GM12891 (cell line): ENCODE results near the gene NRP1.
A peak's percentile ranks its signal among the peaks of the same experiment; 100 is the strongest.

ENCODE experiments used
- DNase-seq: peaks from one replicate; pipeline ENCODE4 v3.0.0; 2011; ENCODE audit warnings: low spot score; ENCODE audit not compliant: insufficient read length
- FAIRE-seq: peaks from 2 replicates; lab custom pipeline; 2011; peaks lifted over from hg19 to GRCh38; lab: Jason Lieb, UNC
- PAX5 ChIP-seq: IDR thresholded peaks from 2 replicates; pipeline ENCODE4 v1.6.1; 2011; ENCODE audit warnings: low read length, moderate library complexity, mild to moderate bottlenecking; ENCODE audit not compliant: insufficient read depth, severe bottlenecking
- POLR2A ChIP-seq: IDR thresholded peaks from 2 replicates; pipeline ENCODE4 v1.6.1; 2011; ENCODE audit warnings: low read depth, low read length, control low read depth
- POLR2AphosphoS5 ChIP-seq: IDR thresholded peaks from 2 replicates; pipeline ENCODE4 v1.6.1; 2011; ENCODE audit warnings: low read depth, low read length, control low read depth
- POU2F2 ChIP-seq: IDR thresholded peaks from 2 replicates; pipeline ENCODE4 v1.6.1; 2011; ENCODE audit warnings: low read depth, mild to moderate bottlenecking, control low read depth, low read length, moderate library complexity
- SPI1 ChIP-seq: IDR thresholded peaks from 2 replicates; pipeline ENCODE4 v1.6.1; 2011; ENCODE audit warnings: low read depth, low read length, control low read depth
- TAF1 ChIP-seq: IDR thresholded peaks from 2 replicates; pipeline ENCODE4 v1.6.1; 2011; ENCODE audit warnings: low read depth, low read length, control low read depth

The NRP1 gene

DNA sequence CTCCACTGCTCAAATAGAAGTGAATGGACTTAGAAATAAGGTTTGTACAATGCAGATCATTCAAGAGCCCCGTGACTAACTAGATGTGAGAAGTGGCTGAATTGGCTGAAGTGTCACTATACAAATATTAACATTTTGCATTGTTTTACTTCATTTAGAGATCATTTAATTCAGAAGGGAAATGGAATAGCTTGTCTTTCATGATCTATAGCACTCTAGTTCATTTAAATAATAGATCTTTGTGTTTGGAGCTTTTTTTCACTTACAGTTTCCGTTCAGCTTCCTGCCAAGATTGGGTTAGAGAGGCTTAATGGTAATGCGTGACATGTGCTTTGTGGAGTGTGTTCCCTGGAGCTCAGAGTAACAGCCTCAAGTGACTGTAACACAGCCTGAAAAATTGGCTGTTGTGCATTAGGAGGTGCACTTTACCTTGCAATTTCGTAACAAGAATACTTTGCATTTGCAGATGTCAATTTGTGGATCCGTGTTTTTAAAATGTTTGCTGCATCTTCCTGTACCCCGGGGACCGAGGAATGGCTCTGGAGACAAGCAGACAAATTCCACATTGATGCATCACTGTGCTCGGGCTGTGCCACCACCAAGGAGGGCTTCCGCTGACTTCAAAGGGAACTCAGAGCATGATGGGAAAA, 170.3 kb downstream of the NRP1 start:
- DNase-seq (no peak), FAIRE-seq (no peak)
- no peak for TF ChIP-seq POLR2AphosphoS5
- TF ChIP-seq TAF1 = no peak
- TF ChIP-seq POLR2A = no peak
- no peak for TF ChIP-seq POU2F2
- no peak for TF ChIP-seq PAX5
- no peak for TF ChIP-seq SPI1

- DNase-seq (no peak), FAIRE-seq (no peak)
- no peak for TF ChIP-seq POLR2AphosphoS5
- TF ChIP-seq TAF1 = no peak
- TF ChIP-seq POLR2A = no peak
- no peak for TF ChIP-seq SPI1
- no peak for TF ChIP-seq PAX5
- no peak for TF ChIP-seq POU2F2
Measured at GRCh38 chr10:33162248-33162575, 172.3 kb downstream of the NRP1 start.

- FAIRE-seq (no peak), DNase-seq (no peak)
- TF ChIP-seq SPI1 (no peak), TAF1 (no peak)
Measured at GRCh38 chr10:33161550-33162247, 172.8 kb downstream of the NRP1 start.

GRCh38 chr10:33160151-33160550, 174.3 kb downstream of the NRP1 start:
- TF ChIP-seq PAX5 = no peak
- no peak for TF ChIP-seq POU2F2
- TF ChIP-seq SPI1 = no peak
- no peak for TF ChIP-seq POLR2A
- no peak for TF ChIP-seq POLR2AphosphoS5
- TF ChIP-seq TAF1 = no peak
- no peak for DNase-seq
- no peak for FAIRE-seq

- TF ChIP-seq TAF1 (no peak), POLR2A (no peak), POLR2AphosphoS5 (no peak), SPI1 (no peak), PAX5 (no peak), POU2F2 (no peak)
- no peak for FAIRE-seq
- no peak for DNase-seq
Measured at GRCh38 chr10:33157103-33157502, 177.4 kb downstream of the NRP1 start.

- peak; percentile 50 for FAIRE-seq
- peak; percentile 29 for DNase-seq
- TF ChIP-seq PAX5 (no peak), POU2F2 (no peak)
Measured at GRCh38 chr10:33155720-33156638, 178.5 kb downstream of the NRP1 start.

- FAIRE-seq (no peak), DNase-seq (no peak)
- TF ChIP-seq POU2F2 (no peak), POLR2AphosphoS5 (no peak), POLR2A (no peak), SPI1 (no peak), TAF1 (no peak), PAX5 (no peak)
Measured at GRCh38 chr10:33154590-33154989, 179.9 kb downstream of the NRP1 start.

GRCh38 chr10:33153968-33154327, 180.5 kb downstream of the NRP1 start:
- no peak for FAIRE-seq
- DNase-seq = no peak
- TF ChIP-seq POLR2AphosphoS5 (no peak), POU2F2 (no peak), POLR2A (no peak), PAX5 (no peak), TAF1 (no peak), SPI1 (no peak)

- no peak for DNase-seq
- FAIRE-seq = no peak
- TF ChIP-seq PAX5 (no peak), POLR2A (no peak), POLR2AphosphoS5 (no peak)
Measured at GRCh38 chr10:33153251-33153967, 181.1 kb downstream of the NRP1 start.
